ENCODE measurements around the gene SPEG. TPM values are rescaled to one million over a fixed set of nuclear protein-coding genes. Genes with fewer than 3 reads are reported as not detected.

SPEG gene
- total RNA-seq, 1 donor from 2014 or later = 390 TPM

DNA sequence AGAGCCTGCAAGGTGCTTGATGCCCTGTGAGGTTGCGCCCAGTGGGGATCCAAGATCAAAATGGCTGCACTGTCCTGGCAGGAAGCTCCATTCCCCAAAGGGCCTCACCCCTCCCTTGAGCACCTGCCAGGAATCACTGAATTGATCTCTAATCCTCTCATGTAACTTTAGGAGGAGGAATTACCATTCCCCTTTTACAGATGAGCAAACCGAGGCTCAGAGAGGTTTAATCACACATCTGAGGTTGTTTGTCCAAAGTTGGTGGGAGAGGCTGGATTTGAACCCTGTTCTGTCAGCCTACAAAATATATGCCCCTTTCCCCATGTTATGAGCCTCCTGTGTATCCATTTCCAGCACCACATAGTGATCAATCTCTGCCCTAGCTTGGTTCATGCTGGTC is 90.2 kb downstream of the SPEG start:
- no peaks in the 10 kb centered on the region for H3K9me3 ChIP-seq
- H3K4me3 ChIP-seq = no peak overlapping the region
- H3K36me3 ChIP-seq = no peaks in the 10 kb centered on the region
- no peak overlapping the region for H3K27ac ChIP-seq
- H3K27me3 ChIP-seq = no peaks in the 10 kb centered on the region
- TF ChIP-seq, protein P1, sequence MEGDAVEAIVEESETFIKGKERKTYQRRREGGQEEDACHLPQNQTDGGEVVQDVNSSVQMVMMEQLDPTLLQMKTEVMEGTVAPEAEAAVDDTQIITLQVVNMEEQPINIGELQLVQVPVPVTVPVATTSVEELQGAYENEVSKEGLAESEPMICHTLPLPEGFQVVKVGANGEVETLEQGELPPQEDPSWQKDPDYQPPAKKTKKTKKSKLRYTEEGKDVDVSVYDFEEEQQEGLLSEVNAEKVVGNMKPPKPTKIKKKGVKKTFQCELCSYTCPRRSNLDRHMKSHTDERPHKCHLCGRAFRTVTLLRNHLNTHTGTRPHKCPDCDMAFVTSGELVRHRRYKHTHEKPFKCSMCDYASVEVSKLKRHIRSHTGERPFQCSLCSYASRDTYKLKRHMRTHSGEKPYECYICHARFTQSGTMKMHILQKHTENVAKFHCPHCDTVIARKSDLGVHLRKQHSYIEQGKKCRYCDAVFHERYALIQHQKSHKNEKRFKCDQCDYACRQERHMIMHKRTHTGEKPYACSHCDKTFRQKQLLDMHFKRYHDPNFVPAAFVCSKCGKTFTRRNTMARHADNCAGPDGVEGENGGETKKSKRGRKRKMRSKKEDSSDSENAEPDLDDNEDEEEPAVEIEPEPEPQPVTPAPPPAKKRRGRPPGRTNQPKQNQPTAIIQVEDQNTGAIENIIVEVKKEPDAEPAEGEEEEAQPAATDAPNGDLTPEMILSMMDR (IDR thresholded peaks at IDR 0.05) = no peak
- intact Hi-C loops (cut with DNase I) = loop anchor here (5.0 kb wide), 1 partner anchor 48 kb away; no protein-coding TSS in a partner anchor
- DNase-seq (ENCODE audit: low spot score in 2 of 2) = no peak
- H3K4me1 ChIP-seq = peaks cover 4 to 14% of the 10 kb centered on the region in 2 donors

DNA sequence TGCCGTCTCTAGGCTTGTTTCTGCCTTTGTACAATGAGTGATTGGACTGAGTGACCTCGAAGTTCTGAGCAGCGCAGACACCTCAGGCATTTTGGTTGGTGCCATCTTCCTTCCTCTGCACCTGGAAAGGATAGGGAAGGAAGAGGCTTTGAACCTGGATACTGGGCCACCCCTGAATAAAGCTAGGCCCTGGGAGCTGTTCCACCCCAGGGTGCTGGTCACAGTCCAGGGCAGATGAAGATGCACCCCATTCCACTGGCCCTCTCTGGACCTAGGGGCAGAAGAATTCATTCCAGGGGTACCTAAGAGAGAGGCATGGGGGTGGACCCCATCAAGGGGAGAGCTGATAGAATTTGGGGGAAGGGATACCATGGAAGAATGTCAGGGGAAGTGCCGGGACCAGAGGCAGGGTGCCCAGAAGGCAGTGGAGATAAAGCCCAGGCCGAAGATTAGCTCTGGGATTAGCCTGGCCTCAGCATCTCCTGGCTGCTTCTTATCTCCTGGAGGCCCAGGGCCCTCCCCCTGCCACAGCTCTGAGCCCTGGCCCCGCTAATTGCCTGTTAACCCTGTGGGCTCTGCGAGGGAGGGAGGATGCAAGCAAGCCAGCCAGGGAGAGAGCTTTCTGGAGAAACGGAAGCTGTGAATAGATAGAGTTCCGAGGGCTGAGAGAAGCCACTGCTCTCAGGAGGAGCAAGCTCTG is 91.0 kb downstream of the SPEG start:
- no peaks in the 10 kb centered on the region for H3K27me3 ChIP-seq

DNA sequence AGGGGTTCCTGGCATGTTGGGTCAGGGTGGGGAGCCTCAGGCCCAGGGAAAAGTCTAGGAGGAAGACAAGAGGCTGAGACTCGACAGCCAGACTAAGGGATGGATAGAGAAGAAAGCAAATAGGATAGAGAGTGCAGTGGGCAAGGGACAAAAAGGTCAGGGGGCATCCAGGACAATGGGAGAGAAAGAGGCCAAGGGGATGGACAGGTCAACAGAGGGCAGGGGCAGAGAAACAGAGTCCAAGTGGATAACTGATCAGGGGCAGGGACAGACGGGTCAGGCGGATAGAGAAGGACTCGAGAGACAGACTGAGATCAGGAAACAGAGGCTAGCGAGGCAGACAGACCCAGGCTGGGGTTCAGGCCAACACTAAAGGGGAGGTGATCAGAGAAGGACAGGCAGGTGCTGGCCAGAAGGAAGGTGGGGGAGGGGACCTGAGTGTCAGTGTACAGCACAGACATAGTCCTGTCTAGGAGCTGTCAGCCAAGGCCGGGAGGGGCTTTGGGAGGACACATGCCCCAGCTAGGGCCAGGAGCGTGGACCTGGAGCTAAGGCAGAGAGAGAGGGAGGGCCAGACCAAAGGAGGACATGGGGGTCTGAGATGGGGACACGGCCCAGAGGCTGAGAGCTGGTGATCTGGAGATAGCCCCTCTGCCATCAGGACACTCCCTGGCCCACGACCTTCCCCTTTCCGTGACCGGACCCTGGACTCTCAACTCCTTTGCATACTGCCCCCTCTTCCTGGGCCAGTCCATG is 91.9 kb downstream of the SPEG start:
- H3K27ac ChIP-seq = no peak overlapping the region
- no peaks in the 10 kb centered on the region for H3K9me3 ChIP-seq
- no peak overlapping the region for H3K4me3 ChIP-seq
- TF ChIP-seq, protein P1 (IDR thresholded peaks at IDR 0.05) = no peak
- no peaks in the 10 kb centered on the region for H3K27me3 ChIP-seq
- no peak for DNase-seq (ENCODE audit: low spot score in 2 of 2)
- H3K4me1 ChIP-seq = peaks cover 4 to 14% of the 10 kb centered on the region in 2 donors
- intact Hi-C loops (cut with DNase I) = loop anchor here (5.0 kb wide), 1 partner anchor 49 kb away; no protein-coding TSS in a partner anchor
- H3K36me3 ChIP-seq = no peaks in the 10 kb centered on the region

More for the DNA sequence above, 91.0 kb downstream of the SPEG start:
- H3K36me3 ChIP-seq = no peaks in the 10 kb centered on the region
- TF ChIP-seq, protein P1 (IDR thresholded peaks at IDR 0.05) = no peak
- DNase-seq (ENCODE audit: low spot score in 2 of 2) = no peak
- H3K9me3 ChIP-seq = no peaks in the 10 kb centered on the region
- peaks cover 4 to 14% of the 10 kb centered on the region in 2 donors for H3K4me1 ChIP-seq
- intact Hi-C loops (cut with DNase I) = loop anchor here (5.0 kb wide), 1 partner anchor 48 kb away; no protein-coding TSS in a partner anchor
- H3K4me3 ChIP-seq = no peak overlapping the region
- H3K27ac ChIP-seq = no peak overlapping the region

DNA sequence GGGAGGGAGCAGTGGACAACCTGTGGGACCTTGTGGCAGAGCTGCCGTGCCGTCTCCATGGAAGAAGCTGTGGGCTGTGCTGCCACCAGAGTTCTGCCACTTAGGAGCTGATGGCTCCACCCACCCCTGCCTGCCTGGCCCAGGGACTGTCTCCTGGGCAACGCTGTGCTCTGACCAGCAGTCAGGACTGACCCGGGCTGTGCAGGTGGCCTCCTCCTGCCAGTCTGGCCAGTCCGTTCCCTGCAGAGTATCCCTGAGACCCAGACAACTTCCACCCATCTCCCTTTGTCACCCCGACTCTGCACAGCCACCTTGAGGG is 92.4 kb downstream of the SPEG start:
- Histone ChIP-seq H3K36me3 (no peaks in the 10 kb centered on the region), H3K9me3 (no peaks in the 10 kb centered on the region), H3K4me1 (peaks cover 4 to 12% of the 10 kb centered on the region in 2 donors), H3K27me3 (no peaks in the 10 kb centered on the region), H3K27ac (no peak overlapping the region), H3K4me3 (no peak overlapping the region)
- no peak for DNase-seq (ENCODE audit: low spot score in 2 of 2)
- intact Hi-C loops (cut with DNase I) = loop anchor here (5.0 kb wide), 1 partner anchor 50 kb away; no protein-coding TSS in a partner anchor
- TF ChIP-seq, protein P1 (IDR thresholded peaks at IDR 0.05) = no peak

DNA sequence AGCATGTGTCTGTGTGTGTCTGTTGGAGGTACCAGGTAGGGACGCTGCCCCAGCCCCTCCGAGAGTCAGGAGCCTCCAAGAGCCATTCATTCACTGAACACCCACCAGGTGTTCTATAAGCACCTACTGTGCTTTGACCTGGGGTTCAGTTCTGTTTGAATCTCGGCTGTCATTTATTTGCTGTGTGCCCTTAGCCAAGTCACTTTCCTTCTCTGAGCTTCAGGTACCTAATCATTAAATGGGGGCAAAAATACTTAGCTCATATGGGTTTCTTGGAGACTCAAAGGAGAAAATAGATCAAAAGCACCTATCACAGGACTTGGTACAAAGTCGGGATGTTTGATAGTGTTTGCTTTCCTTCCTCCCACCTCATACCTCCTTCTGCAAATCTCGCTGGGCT is 92.8 kb downstream of the SPEG start:
- intact Hi-C loops (cut with DNase I) = loop anchor here (5.0 kb wide), 1 partner anchor 50 kb away; no protein-coding TSS in a partner anchor
- TF ChIP-seq, protein P1 (IDR thresholded peaks at IDR 0.05) = no peak
- H3K4me1 ChIP-seq = peaks cover 1 to 8% of the 10 kb centered on the region in 2 donors
- no peak for DNase-seq (ENCODE audit: low spot score in 2 of 2)
- no peaks in the 10 kb centered on the region for H3K36me3 ChIP-seq
- no peaks in the 10 kb centered on the region for H3K27me3 ChIP-seq
- no peak overlapping the region for H3K4me3 ChIP-seq
- H3K9me3 ChIP-seq = no peaks in the 10 kb centered on the region
- no peak overlapping the region for H3K27ac ChIP-seq
